ENCODE measurements around the gene ZNF618. TPM values are rescaled to one million over a fixed set of nuclear protein-coding genes. Genes with fewer than 3 reads are reported as not detected.

The ZNF618 gene
- polyA plus RNA-seq, 1 experiment = 8.7 TPM

DNA sequence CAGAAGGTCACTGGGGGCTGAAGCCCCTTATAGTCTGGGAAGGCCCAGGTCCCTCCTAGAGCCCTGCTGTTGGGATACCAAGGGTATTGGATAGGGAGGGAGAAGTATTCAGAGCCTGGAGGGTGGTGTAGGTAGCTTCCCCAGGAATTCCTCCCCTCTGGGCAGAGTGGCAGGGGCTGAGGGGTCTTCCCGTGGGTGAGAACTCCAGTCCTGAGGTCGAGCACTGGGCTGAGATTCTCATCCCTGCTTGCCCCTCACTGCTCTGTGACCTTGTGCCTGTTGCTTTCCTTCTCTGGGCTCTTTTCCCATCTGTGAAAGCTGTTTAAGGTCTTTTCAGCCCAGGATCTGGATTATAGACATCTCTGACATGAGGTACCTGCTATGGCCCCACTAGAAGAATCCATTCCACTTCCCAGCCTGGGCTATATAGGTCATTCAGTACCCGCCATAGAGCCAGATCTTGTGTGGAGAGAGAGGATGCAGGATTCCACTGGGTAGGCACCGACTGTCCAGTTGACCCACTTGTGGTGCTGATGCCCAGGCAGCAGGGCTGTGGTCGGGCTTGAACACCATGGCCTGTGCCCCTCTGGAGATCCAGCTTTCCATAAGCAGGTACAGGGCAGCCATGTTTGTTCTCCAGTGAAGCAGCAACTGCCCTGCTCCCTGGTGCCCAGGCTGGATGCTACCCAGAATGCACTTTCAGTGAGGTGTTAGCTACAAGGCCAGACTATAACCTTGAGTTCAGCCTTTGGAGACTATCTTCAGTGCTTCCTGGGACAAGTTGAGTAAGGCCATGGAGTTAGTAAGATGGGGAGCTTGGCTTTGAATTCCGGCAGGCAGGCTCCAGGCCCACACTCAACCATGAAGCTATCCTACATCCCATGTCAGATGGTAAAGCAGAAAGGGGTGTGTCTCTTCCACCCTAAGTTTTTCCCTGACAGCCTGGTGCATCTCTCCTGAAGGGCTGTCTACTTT is 141.9 kb downstream of the ZNF618 start:
- no peak overlapping the region for H3K27ac ChIP-seq (ENCODE audit: low read depth, low read length)
- no peaks in the 10 kb centered on the region for H3K9me3 ChIP-seq (ENCODE audit: control insufficient read depth, insufficient read depth, low read length)
- H3K27me3 ChIP-seq (ENCODE audit: control insufficient read depth, insufficient read depth, low read length) = no peaks in the 10 kb centered on the region
- CTCF ChIA-PET = interaction anchor here (0.9 kb wide), 1 partner anchor 210 kb away, joined by 3 read pairs; no protein-coding TSS in a partner anchor
- no peak for DNase-seq (ENCODE audit: low read depth, low spot score)
- no peak overlapping the region for H3K4me3 ChIP-seq (ENCODE audit: low read depth, low read length)
- POLR2A ChIA-PET = no interaction called here
- no peak for TF ChIP-seq CTCF (IDR thresholded peaks at IDR 0.05; ENCODE audit: low read depth, low read length)

DNA sequence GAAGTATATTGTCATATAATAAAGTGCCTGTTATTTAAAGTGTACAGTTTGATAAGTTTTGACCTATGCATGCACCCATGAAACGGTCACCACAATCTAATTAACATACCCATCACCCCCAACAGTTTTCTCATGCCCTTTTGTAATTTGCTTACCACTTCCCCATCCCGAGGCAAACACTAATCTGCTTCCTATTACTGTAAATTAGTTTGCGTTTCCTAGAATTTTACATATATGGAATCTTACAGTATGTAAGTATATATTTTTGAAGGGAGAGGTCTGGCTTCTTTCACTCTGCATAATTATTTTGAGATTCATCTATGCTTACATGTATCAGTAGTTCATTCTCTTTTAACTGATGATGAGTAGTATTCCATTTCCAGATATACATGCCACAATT is 145.5 kb downstream of the ZNF618 start:
- CTCF ChIA-PET = interaction anchor here (1.6 kb wide), 1 partner anchor 214 kb away, joined by 5 read pairs; no protein-coding TSS in a partner anchor
- POLR2A ChIA-PET = no interaction called here
- no peak overlapping the region for H3K27ac ChIP-seq (ENCODE audit: low read depth, low read length)
- H3K4me3 ChIP-seq (ENCODE audit: low read depth, low read length) = no peak overlapping the region
- no peak for DNase-seq (ENCODE audit: low read depth, low spot score)
- no peaks in the 10 kb centered on the region for H3K9me3 ChIP-seq (ENCODE audit: control insufficient read depth, insufficient read depth, low read length)
- no peak for TF ChIP-seq CTCF (IDR thresholded peaks at IDR 0.05; ENCODE audit: low read depth, low read length)
- H3K27me3 ChIP-seq (ENCODE audit: control insufficient read depth, insufficient read depth, low read length) = no peaks in the 10 kb centered on the region

DNA sequence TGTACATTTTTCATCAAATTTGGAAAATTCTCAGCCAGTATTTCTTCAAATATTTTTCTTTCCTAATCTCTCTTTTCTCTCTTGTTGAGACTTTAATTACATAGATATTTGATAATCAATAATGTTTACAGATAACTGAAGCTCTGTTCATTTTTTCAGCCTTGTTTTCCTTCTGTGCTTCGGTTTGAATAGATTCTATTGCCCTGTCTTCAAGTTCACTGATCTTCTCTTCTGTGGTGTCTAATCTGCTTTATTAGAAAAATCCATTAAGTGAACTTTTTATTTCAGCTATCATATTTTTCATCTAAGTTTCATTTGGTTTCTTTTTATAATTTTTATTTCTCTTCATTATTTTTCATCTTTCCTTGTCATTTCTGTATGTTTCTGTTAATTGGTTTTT is 147.9 kb downstream of the ZNF618 start:
- ChIA-PET CTCF (interaction anchor here (0.7 to 1.4 kb wide), 3 partner anchors 10 to 59 kb away, joined by 3 to 6 read pairs (median 4); no protein-coding TSS in a partner anchor), POLR2A (no interaction called here)
- H3K27me3 ChIP-seq (ENCODE audit: control insufficient read depth, insufficient read depth, low read length) = no peaks in the 10 kb centered on the region
- H3K27ac ChIP-seq (ENCODE audit: low read depth, low read length) = no peak overlapping the region
- H3K9me3 ChIP-seq (ENCODE audit: control insufficient read depth, insufficient read depth, low read length) = no peaks in the 10 kb centered on the region
- TF ChIP-seq CTCF (IDR thresholded peaks at IDR 0.05; ENCODE audit: low read depth, low read length) = no peak
- DNase-seq (ENCODE audit: low read depth, low spot score) = no peak
- H3K4me3 ChIP-seq (ENCODE audit: low read depth, low read length) = no peak overlapping the region

DNA sequence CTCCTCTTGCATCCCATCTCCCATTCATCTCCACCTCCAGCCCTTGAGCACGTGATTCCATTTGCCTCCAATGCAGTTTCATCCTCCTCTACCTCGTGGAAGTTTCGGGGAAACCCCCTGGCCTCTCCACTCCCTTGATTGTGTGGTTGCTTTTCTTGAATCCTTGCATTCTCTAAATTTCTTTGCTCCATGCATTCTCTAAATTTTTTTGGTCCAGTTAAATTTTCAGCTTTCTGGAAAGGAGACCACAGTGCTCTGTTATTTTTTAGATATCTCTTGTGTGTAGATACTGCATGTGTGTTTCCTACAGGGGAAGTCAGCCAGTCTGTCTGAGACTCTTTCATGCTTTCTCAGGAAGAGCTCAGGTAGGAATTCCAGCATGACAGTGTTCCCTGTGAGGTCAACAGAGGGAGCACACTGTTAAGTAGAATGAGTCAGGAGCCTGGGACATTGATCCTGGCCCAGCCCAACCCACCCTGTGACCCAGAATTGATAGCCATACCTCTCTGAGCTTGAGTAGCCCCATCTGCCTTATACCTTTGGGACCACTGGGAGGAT is 149.2 kb downstream of the ZNF618 start:
- Histone ChIP-seq H3K27ac (ENCODE audit: low read depth, low read length) (no peak overlapping the region), H3K27me3 (ENCODE audit: control insufficient read depth, insufficient read depth, low read length) (no peaks in the 10 kb centered on the region), H3K4me3 (ENCODE audit: low read depth, low read length) (no peak overlapping the region), H3K9me3 (ENCODE audit: control insufficient read depth, insufficient read depth, low read length) (no peaks in the 10 kb centered on the region)
- ChIA-PET CTCF (interaction anchor here (0.6 to 1.1 kb wide), 2 partner anchors 17 to 58 kb away, joined by 3 to 4 read pairs; no protein-coding TSS in a partner anchor), POLR2A (no interaction called here)
- DNase-seq (ENCODE audit: low read depth, low spot score) = no peak
- TF ChIP-seq CTCF (IDR thresholded peaks at IDR 0.05; ENCODE audit: low read depth, low read length) = no peak

GRCh38 chr9:114025760-114026159 is 149.7 kb downstream of the ZNF618 start:
- CTCF ChIA-PET = interaction anchor here (0.6 to 1.1 kb wide), 2 partner anchors 17 to 57 kb away, joined by 3 to 4 read pairs; no protein-coding TSS in a partner anchor
- TF ChIP-seq CTCF (IDR thresholded peaks at IDR 0.05; ENCODE audit: low read depth, low read length) = no peak
- Histone ChIP-seq H3K4me3 (ENCODE audit: low read depth, low read length) (no peak overlapping the region), H3K27ac (ENCODE audit: low read depth, low read length) (no peak overlapping the region), H3K9me3 (ENCODE audit: control insufficient read depth, insufficient read depth, low read length) (no peaks in the 10 kb centered on the region), H3K27me3 (ENCODE audit: control insufficient read depth, insufficient read depth, low read length) (no peaks in the 10 kb centered on the region)
- POLR2A ChIA-PET = no interaction called here
- DNase-seq (ENCODE audit: low read depth, low spot score) = no peak
